Raji (cell line): Measurements from ENCODE around the gene CLEC18A.
"Not testable (repeated sequence)": the region's sequence is repeated elsewhere in the genome, so short reads cannot be mapped to it uniquely, and the experiment has no call there.

Experiments
- POLR2A ChIP-seq: IDR thresholded peaks from 2 replicates; pipeline ENCODE4 v1.6.1; 2011; ENCODE audit warnings: low read depth, low read length, control low read depth; ENCODE audit not compliant: insufficient read depth

Gene CLEC18A

GRCh38 chr16:69951017-69951671 lies at the start of gene CLEC18A:
CLEC18A (plus strand) TSS chr16:69951334; CDS start chr16:69951367, 33 bp downstream.
- not testable (repeated sequence) for TF ChIP-seq POLR2A

DNA sequence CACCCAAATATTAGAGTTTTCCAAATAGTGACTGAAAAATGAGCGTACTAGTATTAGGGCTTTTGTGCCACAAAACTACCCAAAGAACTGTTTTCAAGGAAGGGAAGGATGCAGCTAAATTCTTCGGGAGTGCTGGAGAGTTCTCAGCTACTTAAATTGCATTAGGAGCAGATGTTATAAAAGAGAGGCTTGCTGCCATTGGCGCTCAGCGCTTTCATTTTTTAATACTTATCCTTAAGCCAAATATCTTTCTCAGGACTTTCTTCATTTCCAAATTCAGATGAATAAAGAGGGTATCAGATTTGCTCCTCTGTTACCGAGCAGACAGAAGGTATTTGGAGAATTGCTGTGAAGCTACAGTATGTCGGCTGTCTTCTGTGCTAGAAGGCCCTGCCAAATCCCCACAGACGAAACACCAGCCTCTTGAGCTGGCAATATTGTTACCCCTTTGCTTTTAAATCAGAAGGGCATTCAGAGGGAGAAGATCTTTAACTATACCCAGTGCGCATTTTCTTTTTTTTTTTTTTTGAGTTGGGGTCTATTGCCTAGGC lies 47.2 kb upstream of the CLEC18A start:
- no peak for TF ChIP-seq POLR2A

GRCh38 chr16:69904495-69905170 lies 46.5 kb upstream of the CLEC18A start:
- no peak for TF ChIP-seq POLR2A

DNA sequence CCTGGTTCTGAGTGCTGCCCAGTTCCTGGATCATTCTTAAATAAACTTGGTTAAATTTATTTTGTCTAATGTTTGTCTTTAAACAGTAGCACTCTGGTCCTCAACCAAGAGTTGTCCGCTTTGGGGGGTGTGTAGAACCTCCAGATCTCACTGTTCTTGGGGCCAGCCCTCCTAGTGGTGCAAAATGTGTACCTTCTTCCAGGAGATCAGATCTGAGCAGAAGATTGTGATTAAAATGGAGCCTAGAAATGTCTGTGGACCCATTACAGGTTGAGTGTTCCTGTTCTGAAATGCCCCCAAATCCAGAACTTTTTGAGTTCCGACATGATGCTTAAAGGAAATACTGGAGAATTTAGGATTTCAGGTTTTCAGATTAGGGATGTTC lies 46.0 kb upstream of the CLEC18A start:
- TF ChIP-seq POLR2A, result no peak

GRCh38 chr16:69906838-69907401 lies 44.2 kb upstream of the CLEC18A start:
- TF ChIP-seq POLR2A, result no peak

DNA sequence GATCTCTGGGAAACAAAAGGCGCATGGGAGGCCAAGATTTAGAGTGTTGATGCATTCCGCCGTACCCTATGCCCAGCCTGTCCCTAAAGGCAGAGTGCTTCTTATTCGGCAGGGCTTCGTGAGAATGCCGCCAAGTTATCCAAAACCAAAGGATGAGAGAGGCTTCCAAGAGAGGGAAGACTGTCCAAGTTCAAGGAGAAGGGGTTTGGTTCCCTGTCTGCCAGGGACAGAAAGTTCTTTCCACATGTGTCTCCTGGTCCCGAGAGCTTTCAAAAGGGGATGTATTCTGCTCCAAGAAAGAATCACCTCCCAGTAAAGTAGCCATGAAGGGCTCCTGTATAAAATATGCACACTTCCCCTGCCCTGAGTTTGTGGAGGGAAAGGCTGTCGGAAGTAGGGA lies 42.1 kb upstream of the CLEC18A start:
- TF ChIP-seq POLR2A, result no peak

DNA sequence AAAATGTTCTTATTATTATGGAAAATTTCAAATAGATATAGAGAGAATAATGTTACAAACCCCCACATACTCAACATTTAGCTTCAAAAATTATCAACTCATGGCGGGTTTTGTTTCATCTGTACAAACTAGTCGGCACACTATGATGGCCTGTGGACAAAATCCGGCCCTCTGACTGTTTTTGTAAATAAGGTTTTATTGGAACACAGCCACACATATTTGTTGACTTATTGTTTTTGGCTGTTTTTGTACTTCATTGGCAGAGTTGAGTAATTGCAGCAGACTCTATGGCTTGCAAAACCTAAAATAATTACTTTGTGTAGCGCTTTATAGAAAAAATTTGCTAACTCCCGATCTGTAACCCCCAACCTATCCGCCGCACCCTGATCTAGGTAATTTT lies 41.4 kb upstream of the CLEC18A start:
- no peak for TF ChIP-seq POLR2A

GRCh38 chr16:69910964-69911363 lies 40.2 kb upstream of the CLEC18A start:
- no peak for TF ChIP-seq POLR2A

GRCh38 chr16:69916462-69916861 lies 34.7 kb upstream of the CLEC18A start:
- no peak for TF ChIP-seq POLR2A

DNA sequence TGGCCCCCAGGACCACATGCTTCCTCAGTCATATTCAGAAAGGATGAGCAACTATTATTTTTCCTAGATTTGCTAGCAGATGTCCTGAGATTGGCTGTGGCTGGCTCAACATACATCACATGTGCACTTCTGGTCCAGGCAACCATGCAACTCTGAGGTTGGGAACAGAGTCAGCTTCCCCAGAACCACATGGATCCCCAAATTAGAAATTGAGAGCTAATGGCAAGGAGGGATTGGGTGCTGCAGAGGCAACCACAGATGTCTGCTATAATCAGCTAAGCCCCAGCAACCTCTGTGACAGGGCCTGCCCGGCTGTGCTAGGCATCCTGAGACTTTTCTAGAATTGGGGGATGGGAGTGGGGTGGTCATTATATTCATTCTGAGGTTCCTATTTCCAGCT lies 33.8 kb upstream of the CLEC18A start:
- TF ChIP-seq POLR2A, result no peak

GRCh38 chr16:69917739-69918138 lies 33.4 kb upstream of the CLEC18A start:
- TF ChIP-seq POLR2A, result no peak

DNA sequence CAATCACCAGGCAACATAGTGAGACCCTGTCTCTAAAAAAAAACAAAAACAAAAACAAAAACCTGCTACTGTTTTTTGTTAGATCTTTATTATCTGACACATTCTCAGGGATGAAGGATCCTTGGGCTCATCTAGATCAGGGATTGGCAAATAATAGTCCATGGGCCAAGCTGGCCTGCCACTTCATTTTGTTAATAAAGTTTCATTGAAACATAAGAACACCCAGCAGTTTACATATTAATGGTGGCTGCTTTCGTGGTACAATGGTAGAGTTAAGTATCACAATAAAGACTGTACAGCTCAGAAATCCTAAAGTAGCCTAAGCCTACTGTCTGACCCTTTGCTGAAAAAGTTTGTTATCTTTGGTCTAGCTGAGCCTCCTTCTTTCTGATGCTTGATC lies 32.9 kb upstream of the CLEC18A start:
- no peak for TF ChIP-seq POLR2A

GRCh38 chr16:69921127-69921526 lies 30.0 kb upstream of the CLEC18A start:
- no peak for TF ChIP-seq POLR2A

DNA sequence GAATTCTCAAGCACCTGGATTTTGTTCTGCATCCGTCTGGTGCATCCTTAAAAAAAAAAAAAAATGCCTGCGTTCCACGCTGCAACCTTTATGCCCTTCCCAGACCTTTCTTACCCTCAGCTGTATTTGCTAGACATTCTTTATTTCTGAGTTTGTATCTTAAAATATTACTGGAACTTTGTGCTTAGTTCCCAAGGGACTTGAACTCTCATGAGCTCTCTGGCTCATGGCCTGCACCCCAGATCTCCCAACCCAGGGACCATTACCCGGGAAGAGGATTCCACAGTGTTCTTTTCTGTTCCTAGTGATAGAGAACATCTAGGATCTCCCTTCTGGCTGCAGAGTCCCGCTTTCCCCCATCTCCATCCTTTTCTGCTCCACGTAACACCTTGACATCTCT lies 28.9 kb upstream of the CLEC18A start:
- TF ChIP-seq POLR2A, result no peak

DNA sequence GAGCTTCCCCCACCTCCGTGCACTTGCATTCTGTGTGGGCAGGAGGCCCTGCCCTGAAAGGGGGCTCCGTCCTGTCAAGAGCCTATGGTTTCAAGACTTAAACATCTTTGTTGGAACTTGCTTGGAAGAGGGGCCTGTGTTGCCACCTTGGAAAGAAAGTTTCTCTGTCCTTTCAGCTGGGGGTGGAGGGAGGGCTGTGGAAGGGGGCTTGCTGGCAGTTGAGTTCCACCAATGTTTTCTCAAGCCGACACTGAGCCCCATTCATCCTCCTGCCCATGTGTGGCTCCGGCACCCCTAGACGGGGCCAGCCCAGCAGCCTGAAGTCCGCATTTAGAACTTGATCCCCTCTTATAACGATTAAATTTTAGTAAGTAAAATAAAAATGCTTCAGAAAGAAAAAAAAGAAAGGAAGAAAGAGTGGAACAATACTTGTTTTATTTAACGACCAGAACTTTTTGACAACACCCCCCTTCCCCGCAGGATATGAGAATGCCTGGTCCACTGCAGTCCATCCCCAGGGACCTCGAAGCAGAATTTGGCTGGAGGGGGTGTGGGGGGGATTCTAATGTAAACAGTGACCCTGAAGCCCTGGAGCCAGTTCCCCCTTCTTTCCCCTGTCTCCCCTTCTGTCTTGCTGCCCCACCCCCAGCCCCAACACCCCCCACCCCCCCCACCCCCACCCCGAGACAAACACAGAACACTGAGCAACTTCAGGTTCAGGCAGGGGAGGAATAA lies 26.9 kb upstream of the CLEC18A start:
- no peak for TF ChIP-seq POLR2A

- TF ChIP-seq POLR2A, result no peak
These were observed 26.4 kb upstream of the CLEC18A start for GRCh38 chr16:69924777-69925191.

GRCh38 chr16:69925311-69925710 lies 25.8 kb upstream of the CLEC18A start:
- TF ChIP-seq POLR2A, result no peak
